ENCODE results near the gene PKD2L2. TPM values are rescaled to one million over a fixed set of nuclear protein-coding genes. Genes with fewer than 3 reads are reported as not detected.

The PKD2L2 gene
- total RNA-seq, 2 experiments from 2014 or later = not detected

DNA sequence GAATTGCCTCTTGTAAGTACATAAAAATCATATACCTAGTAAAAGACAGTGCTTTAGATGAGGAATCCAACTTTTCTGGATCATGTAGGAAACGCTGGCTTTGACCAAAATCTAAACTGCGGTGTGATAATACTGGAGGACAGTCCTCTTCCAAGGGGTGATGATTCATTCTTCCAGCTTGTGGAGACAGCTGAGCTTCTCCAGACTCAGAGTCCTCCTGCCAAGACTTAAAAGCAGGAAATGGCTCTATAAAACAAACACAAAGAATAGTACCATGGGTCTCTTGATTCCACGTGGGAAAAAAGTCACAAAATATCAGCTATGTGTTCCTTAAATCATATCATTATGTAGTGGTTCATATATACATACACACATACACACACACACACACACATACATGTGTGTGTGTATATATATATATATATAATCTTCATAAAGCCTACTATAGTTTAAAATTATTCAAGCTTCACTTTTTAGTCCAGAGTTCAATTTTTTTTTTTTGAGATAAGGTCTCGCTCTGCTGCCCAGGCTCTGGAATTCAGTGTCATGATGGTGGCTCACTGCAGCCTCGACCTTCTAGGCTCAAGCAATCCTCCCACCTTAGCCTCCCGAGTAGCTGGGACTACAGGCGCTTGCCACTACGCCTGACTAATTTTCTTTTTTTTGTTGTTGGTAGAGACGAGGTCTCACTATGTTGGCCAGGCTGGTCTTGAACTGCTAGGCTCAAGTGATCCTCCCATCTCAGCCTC, 65.0 kb downstream of the PKD2L2 start:
- TF ChIP-seq, protein P1, sequence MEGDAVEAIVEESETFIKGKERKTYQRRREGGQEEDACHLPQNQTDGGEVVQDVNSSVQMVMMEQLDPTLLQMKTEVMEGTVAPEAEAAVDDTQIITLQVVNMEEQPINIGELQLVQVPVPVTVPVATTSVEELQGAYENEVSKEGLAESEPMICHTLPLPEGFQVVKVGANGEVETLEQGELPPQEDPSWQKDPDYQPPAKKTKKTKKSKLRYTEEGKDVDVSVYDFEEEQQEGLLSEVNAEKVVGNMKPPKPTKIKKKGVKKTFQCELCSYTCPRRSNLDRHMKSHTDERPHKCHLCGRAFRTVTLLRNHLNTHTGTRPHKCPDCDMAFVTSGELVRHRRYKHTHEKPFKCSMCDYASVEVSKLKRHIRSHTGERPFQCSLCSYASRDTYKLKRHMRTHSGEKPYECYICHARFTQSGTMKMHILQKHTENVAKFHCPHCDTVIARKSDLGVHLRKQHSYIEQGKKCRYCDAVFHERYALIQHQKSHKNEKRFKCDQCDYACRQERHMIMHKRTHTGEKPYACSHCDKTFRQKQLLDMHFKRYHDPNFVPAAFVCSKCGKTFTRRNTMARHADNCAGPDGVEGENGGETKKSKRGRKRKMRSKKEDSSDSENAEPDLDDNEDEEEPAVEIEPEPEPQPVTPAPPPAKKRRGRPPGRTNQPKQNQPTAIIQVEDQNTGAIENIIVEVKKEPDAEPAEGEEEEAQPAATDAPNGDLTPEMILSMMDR (IDR thresholded peaks at IDR 0.05) = no peak
- ChIA-PET POLR2A (interaction anchor here (1.0 kb wide), 1 partner anchor 65 kb away, joined by 3 read pairs; the partner anchor contains the start of gene PKD2L2), CTCF (interaction anchor here (1.2 kb wide), 1 partner anchor 9 kb away, joined by 5 read pairs; no protein-coding TSS in a partner anchor)
- Mint-ChIP-seq H3K4me1 (ENCODE audit: low read depth) (no peaks in the 10 kb centered on the region), H3K27ac (no peak overlapping the region), H3K9me3 (no peaks in the 10 kb centered on the region), H3K4me3 (no peak overlapping the region), H3K27me3 (no peaks in the 10 kb centered on the region), H3K36me3 (ENCODE audit: low read depth) (peaks cover 80% of the 10 kb centered on the region)
- Histone ChIP-seq H3K27me3 (ENCODE audit: control insufficient read depth in 1 of 2, insufficient read depth in 2 of 2, low read length in 2 of 2) (no peaks in the 10 kb centered on the region), H3K4me3 (ENCODE audit: low read length) (no peak overlapping the region), H3K4me1 (ENCODE audit: insufficient read depth, low read length) (no peaks in the 10 kb centered on the region), H3K9me3 (ENCODE audit: control insufficient read depth in 1 of 2, insufficient read depth in 1 of 2, low read length in 2 of 2) (no peaks in the 10 kb centered on the region), H3K27ac (ENCODE audit: low read depth in 1 of 2, low read length in 2 of 2) (no peak overlapping the region), H3K36me3 (ENCODE audit: insufficient read depth, low read length) (peaks cover 65% of the 10 kb centered on the region)
- DNase-seq = no peak
- ATAC-seq (ENCODE audit: poor library complexity) = no peak
- intact Hi-C loops (cut with DNase I, micrococcal nuclease) = loop anchor here in 1 of 2 experiments (10.0 kb wide), 1 partner anchor 170 kb away; no protein-coding TSS in a partner anchor

DNA sequence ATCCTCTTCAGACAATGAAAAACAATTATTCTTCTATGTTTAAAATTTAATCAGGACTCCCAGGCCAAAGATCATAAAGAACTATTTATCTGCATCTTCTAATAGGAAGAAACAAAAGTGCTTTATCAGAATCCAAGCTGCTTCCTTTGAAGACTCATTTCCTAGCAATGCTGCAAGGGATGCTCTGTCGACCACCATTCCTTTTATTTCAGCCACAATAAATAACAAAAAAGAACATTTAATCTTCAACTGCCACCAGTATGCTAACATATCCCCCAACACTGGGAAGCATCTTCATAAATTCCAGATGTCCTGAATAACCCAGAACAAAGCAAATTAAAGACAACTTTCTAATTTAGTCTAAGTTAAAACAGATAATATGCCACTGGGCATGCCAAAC, 68.7 kb downstream of the PKD2L2 start:
- H3K27ac Mint-ChIP-seq = no peak overlapping the region
- TF ChIP-seq, protein P1 (IDR thresholded peaks at IDR 0.05) = no peak

DNA sequence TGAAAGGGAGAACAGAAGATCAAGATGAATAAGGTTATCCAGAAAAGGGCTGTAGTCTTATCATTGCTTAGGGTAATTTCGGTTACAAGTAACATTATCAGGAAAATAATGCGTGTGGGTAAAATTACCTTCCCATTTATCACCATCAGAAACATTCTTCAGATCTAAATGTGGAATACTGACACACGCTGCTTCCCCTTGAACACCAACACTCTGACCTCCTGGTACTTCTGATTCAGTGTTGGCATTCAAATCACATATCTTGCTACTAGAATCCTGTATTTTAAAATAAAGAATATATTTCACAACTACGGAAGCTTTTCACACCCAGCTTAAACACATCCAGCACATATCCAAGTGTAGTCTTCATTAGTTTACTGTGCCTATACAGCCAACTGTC, 70.2 kb downstream of the PKD2L2 start:
- Mint-ChIP-seq H3K27me3 (no peaks in the 10 kb centered on the region), H3K4me3 (no peak overlapping the region), H3K36me3 (ENCODE audit: low read depth) (peaks cover 79% of the 10 kb centered on the region), H3K4me1 (ENCODE audit: low read depth) (peaks cover 5% of the 10 kb centered on the region), H3K9me3 (no peaks in the 10 kb centered on the region), H3K27ac (no peak overlapping the region)
- Histone ChIP-seq H3K9me3 (ENCODE audit: control insufficient read depth in 1 of 2, insufficient read depth in 1 of 2, low read length in 2 of 2) (no peaks in the 10 kb centered on the region), H3K27me3 (ENCODE audit: control insufficient read depth in 1 of 2, insufficient read depth in 2 of 2, low read length in 2 of 2) (no peaks in the 10 kb centered on the region), H3K27ac (ENCODE audit: low read depth in 1 of 2, low read length in 2 of 2) (no peak overlapping the region), H3K36me3 (ENCODE audit: insufficient read depth, low read length) (peaks cover 64% of the 10 kb centered on the region), H3K4me3 (ENCODE audit: low read length) (no peak overlapping the region), H3K4me1 (ENCODE audit: insufficient read depth, low read length) (no peaks in the 10 kb centered on the region)
- ATAC-seq (ENCODE audit: poor library complexity) (no peak), DNase-seq (no peak)
- TF ChIP-seq, protein P1 (IDR thresholded peaks at IDR 0.05) = no peak
- intact Hi-C loops (cut with DNase I, micrococcal nuclease) = loop anchor here in 1 of 2 experiments (10.0 kb wide), 1 partner anchor 175 kb away; no protein-coding TSS in a partner anchor
- CTCF ChIA-PET = no interaction called here
- POLR2A ChIA-PET = no interaction called here

More for the DNA sequence above, 68.7 kb downstream of the PKD2L2 start:
- Histone ChIP-seq H3K4me3 (ENCODE audit: low read length) (no peak overlapping the region), H3K36me3 (ENCODE audit: insufficient read depth, low read length) (peaks cover 65% of the 10 kb centered on the region), H3K27me3 (ENCODE audit: control insufficient read depth in 1 of 2, insufficient read depth in 2 of 2, low read length in 2 of 2) (no peaks in the 10 kb centered on the region), H3K27ac (ENCODE audit: low read depth in 1 of 2, low read length in 2 of 2) (no peak overlapping the region), H3K4me1 (ENCODE audit: insufficient read depth, low read length) (no peaks in the 10 kb centered on the region), H3K9me3 (ENCODE audit: control insufficient read depth in 1 of 2, insufficient read depth in 1 of 2, low read length in 2 of 2) (no peaks in the 10 kb centered on the region)
- DNase-seq = no peak
- intact Hi-C loops (cut with DNase I, micrococcal nuclease) = loop anchor here in 1 of 2 experiments (10.0 kb wide), 1 partner anchor 173 kb away; no protein-coding TSS in a partner anchor
- ChIA-PET CTCF (no interaction called here), POLR2A (no interaction called here)
- no peaks in the 10 kb centered on the region for H3K27me3 Mint-ChIP-seq
- no peak for ATAC-seq (ENCODE audit: poor library complexity)
- H3K4me3 Mint-ChIP-seq = no peak overlapping the region
- H3K4me1 Mint-ChIP-seq (ENCODE audit: low read depth) = peaks cover 4% of the 10 kb centered on the region
- H3K36me3 Mint-ChIP-seq (ENCODE audit: low read depth) = peaks cover 91% of the 10 kb centered on the region
- H3K9me3 Mint-ChIP-seq = no peaks in the 10 kb centered on the region

All from CD4-positive, alpha-beta T cell (primary cell).